DMS114 treated with DMSO at 0.1 percent for 48 hours (cell line): ENCODE results near the gene EXOC3.
"Not testable (repeated sequence)": the region's sequence is repeated elsewhere in the genome, so short reads cannot be mapped to it uniquely, and the experiment has no call there.

Experiments
- DNase-seq: peaks from one replicate; lab custom pipeline; 2025; ENCODE audit not compliant: unreplicated experiment; lab: John Stamatoyannopoulos, UW

Gene EXOC3

DNA sequence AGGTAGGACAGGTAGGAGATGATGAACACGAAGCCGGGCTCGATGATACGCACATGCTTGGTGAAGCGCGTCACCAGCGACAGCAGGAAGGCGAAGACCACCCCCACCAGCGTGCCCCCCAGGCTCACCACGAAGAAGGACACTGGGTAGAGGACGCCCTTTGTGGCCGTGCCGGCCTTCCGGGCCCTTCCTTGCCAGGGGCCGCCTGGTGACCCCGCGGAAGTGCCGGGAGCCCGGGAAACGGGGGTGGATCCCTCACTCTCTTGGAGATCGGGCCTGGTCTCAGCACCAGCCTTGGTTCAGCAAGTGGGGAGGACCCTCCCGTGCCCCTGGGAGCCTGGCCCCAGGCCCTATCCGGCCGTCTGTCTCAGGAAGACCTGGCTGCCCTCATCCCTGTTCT, 41.6 kb downstream of the EXOC3 start:
- no peak for DNase-seq

DNA sequence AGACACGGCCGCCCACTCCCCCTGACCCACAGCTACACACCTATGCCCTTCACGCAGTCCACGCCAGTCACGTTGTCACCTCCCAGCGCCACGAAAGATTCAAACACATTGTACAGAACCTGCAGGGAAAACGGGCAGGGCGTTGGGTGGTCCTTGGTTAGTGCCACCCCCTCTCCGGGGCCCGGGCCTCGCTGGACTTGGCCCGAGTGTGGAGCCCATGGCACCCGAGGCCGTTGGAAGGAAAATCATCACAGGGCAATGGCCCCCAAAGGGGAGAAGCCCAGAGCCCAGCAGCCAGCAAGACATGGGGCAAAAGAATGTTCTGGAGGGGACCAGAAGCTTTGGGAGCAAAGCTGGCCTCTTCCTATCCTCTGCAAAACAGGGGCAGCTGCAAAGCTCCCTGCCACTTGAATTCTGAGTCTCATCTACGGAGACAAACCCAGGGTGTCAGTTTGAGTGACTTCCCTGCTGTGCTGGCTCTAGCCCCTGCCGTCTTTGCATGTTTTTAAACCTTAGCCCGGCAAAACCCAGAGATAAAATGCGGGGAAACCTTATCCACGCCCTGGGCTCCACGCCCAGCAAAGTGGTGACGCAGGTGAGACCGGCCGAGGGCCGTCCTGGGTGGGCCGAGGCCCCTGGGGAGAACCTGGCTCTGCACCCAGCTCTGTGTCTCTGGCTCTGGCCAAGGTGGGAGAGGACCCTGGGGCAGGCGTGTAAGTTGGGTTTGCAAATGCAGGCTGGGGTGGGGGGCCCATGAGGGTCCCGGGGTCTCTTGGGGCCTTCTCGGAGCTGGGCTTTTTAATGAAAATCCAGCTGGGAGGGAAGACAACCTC, 42.4 kb downstream of the EXOC3 start:
- no peak for DNase-seq

DNA sequence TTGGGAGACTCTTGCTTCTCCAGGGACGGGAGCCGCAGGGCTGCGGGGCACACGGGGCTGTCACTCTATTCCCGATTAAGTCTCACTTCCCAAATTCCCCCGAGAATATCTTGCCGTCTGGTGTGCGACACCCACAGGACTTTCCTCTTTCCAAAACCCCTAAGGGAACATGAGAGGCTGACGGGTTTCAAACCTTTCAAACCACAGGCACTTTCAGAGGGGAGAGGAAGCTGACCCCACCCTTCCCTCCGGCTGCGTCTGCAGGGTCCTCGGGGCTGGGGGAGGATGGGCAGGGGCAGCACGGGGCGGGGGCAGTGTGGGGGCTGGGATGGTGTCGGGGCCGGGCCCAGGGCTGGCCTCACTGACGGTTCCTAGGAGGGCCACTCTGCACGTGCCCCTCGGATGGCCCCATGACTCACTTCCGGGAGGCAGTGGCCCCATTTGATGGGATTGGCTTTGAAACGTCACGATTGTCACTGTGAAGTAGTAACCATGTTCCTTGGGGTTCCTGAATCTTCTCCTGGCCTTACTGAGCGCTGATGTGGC, 43.0 kb downstream of the EXOC3 start:
- no peak for DNase-seq

DNA sequence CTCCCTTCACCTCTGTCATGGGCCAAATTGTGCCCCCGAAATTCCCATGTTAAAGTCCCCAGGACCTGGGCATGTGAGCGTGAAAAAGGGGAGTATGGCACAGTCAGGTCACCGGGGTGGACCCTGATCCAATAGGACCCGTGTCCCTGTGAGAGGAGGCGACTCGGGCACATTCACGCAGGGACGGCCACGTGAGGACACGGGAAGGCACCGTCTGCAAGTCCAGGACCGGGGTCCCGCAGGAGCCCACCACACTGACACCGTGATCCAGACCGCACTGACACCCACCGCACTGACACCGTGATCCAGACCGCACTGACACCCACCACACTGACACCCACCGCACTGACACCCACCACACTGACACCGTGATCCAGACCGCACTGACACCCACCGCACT, 43.6 kb downstream of the EXOC3 start:
- DNase-seq, result not testable (repeated sequence)

DNA sequence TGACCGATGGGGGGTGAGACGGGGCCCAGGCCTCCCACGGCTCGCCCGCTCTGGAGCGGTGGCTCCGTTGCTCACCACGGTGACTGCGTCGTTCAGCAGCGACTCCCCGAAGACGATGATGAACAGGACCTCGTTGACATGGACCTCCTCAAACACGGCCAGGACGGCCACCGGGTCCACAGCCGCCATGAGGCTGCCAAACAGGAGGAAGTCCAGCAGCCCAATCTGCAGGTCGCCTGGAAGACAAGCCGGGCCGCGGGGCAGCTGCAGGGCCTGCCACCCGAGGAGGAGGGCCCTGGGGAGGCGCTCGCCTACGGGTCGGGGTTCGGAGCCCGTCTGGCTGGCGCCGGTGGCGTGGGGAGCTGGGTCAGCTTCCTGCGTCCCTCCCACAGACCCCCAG, 45.3 kb downstream of the EXOC3 start:
- no peak for DNase-seq

DNA sequence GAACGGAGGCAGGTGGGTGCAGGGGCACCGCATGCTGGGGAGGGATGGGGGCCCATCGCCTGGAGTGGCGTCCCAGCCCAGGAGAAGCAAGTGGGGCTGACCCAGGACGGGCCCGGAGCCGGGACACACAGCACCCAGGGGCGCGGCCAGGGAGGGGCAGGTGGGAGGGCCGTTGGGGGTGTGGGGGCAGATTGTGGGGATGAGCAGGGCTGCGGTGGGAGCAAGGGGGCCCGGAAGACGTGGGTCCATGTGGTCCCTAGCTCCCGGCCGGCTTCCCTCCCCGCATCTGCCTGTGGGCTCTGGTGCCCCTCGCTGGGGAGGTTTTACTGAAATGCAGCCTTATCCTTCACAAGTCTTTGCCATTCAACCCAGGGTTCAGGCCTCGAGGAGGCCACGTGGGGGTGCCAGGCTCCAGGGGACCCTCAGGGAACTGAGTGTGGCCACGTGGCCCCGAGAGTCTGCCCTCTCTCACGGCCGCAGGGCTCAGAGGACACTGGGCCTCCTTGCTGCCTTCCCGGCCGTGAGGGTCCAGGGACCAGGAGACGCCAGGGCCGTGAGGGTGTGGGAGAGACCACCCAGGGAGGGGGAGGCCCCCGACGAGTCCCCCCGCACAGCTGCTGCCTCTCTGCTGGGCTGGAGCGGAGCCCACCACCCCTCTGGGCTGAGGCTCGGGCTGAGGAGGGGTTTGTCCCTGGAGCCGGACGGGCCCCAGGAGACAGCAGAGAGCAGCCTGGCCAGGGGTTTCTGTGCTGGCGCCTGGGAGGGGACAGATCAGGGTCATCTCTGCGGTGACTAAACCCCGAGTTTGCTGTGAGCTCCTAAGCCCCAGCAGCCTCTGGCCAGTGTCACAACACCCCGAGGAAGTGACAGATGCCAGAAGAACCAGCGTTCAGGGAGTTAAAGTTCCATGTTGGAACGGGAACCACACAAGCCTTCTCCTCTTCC, 46.0 kb downstream of the EXOC3 start:
- DNase-seq, result no peak

DNA sequence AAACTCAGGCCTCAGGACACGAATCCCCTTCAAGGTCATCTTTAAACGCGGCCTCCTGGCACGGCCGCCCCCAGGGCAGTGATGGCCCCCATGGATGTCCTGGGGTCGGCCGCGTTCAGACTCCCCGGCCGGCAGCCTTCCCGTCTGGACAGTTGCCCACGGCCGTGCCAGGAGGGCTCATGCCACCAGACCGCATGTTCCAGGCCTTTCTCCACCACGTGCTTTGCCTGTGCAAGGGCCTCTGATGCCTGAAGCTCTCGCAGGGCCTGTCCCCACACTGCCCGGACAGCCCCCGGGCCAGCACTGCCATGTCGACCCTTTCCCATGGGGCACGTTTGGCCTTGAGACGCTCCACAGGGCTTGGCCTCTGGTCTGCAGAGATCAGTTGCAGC, 46.7 kb downstream of the EXOC3 start:
- DNase-seq, result no peak

DNA sequence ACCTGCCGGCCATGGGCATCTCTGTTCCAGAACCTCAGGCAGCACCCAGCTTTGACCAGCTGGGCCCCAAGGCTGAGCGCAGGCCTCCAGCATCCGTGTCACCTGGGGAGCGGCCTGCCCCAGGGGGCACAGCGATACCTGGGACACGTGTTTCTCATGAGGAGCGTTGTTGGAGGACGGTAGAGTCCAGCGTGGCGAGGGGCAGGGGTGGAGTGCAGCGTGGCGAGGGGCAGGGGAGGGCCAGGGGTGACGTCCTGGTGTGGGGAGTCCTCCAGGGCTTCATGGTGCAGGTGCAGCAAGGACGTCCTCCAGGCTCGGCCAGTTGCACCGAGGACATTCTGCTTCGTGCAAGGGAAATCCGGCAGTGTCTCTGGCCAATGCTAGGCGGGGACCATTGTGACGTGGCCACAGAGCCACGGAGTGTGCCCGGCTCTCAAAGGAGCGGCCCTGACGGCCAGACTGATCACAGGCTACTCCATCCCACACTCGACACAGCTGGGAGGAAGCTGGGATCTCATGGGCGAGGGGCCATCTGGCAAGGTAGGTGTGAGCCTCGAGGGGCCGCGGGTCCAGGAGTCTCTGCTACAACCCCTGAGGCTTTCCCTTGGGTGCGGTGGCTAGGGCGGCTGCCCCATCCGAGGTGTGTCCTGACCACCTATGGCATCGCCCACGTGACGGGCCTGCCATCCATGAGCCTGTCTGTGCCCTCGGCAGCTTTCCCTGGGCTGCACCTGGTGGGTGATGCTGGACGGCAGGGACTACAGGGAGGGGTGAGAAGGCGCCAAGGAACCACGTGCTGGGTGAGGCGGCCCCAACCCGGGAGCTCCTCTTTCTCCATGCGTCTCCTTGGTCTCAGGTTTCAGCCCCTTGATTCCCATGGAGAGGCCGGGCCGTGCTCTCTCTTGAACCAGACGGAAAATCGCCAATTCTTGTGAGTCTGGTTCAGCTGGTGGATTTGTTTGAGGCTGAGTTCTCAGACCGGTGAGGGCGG, 47.4 kb downstream of the EXOC3 start:
- DNase-seq, result no peak

DNA sequence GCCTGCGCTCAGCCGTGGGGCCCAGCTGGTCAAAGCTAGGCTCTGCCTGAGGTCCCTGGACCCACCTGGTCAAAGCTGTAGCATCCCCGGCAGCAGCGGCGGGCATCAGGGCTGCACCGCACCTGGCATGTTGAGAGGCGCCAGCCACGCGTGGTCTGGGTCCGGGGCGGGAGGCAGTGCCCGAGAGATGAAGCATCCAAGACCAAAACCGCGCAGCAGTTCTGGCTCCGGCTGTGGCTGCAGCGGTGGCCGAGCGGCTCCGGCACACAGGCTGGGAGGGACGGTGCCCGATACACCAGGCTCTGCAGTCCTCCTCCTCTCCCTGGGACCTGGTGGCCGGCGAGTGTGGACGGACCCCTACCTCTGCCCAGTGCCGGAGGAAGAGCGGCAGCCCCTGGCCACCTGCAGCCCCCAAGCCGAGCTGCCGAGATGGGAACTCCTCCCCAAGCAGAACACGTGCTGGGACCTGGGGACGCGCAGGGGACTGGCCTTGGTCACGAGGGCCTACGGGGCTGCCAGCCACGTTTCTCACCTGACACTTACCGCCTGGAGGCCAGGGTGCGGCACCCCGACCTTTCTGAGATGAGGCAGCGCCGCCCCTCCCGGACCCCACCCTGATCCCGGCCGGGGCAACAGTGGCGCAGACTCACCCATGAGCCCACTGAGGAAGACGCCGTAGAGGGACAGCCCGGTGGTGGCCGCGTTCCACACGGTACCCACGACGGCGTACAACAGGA, 48.3 kb downstream of the EXOC3 start:
- DNase-seq, result no peak

DNA sequence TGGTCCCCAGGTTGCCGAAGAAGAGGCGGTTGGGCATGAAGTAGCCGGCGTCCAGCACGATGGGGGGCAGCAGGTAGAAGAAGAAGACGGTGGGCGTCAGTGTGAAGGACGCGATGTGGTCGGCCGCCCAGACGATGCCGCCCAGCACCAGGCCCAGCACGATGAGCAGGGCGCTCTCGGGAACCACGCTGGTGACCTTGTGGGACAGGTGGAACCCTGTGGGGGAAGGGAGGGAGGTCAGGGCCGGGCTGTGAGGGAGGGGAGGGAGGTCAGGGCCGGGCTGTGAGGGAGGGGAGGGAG, 48.8 kb downstream of the EXOC3 start:
- DNase-seq, result no peak

DNA sequence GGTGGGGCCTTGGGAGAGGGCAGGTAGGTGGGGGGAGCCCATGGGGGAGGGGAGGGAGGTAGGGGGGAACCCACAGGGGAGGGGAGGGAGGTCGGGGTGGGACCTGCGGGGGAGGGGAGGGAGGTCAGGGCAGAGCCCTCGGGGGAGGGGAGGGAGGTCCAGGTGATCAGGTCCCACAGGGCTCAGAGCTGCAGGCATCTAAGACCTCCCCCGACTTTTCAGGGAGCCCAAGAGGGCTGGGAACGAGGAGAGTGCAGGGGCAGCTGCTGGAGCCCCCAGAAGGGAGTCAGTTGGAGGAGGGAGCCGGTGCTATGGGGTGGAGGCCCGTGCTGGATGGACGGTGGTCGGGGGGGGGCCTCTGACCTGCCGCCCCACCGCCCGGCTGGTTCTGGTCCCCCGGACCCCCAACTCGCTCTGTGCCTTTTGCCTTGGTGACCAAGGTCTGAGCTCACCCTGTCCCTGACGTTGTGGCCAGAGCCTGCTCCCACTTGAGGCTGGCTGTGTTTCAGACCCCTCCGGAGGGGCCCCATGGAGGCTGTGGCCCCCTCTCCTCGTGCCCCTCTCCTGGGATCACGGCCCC, 49.4 kb downstream of the EXOC3 start:
- DNase-seq, result no peak

DNA sequence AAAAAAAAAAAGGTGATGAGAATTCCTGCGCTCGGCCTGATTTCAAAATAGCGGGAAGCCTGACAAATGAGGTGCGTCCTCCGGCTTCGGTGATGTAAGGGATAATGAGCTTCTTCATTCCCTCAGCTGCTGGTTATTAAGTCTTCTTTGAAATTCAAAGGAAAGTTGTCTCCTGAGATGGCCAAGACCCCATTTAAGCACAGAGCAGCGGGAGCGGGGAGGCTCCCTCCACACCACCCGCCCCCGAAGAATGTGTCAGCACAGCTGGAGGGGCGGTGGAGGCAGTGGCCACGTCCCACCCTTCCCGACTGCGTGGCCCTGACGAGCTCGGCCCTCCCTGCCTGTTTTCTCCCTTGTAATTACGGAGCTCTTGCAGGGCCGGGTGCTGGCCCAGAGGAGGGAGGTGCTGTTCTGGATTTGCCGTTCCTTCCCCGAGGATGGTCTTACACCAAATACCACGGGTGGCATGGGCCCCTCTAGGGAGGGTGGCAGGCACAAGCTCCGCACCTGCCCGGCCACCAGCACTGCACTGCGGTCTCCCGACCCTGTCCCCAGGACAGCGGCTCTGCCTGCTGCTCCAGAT, 50.2 kb downstream of the EXOC3 start:
- DNase-seq, result no peak

DNA sequence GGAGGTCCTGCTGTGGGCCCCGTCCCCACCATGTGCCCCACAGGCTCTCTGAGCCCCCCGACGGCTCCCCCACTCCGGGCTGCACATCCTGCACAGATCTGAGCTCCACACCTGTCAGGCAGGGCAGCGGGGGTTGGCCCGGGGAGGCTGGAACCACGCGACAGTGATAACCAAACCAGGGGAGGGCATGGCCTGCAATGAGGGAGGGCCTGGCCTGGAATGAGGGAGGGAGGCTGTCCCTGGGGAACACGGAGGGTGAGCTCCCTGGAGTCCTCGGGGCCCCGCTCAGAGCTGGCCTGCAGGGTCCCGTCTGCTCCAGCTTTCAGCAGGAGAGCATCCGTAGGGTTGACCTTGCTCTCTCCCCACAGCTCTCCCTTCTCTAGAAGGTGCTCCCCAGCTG, 50.8 kb downstream of the EXOC3 start:
- DNase-seq, result no peak

DNA sequence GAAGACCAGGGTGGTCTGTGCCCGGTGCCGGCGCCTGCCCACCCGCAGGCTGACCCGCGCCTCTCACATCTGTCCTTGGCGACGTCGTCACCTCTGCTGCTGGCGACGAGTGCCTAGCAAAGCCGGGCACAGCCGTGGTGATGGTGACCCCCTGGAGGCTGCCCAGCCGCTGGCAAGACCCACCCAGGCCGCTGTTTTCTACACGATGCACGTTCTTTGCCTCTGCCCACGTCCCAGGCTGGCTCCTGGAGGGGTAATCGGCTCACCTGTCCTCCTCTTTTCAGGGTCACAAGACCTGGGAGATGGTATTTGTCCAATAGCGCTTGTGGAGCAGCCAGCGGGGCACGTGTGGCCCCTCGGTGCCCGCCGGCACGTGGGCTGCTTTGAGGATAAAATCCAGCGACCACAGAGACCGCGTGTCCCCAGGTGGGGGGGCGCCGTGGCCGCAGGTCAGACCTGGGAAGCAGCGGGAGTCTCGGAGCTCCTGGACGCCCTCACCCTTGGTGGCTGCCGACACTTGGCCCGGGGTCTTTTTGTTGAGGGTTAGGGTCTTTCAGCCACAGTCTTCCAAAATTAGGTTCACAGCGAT, 51.8 kb downstream of the EXOC3 start:
- DNase-seq, result no peak

DNA sequence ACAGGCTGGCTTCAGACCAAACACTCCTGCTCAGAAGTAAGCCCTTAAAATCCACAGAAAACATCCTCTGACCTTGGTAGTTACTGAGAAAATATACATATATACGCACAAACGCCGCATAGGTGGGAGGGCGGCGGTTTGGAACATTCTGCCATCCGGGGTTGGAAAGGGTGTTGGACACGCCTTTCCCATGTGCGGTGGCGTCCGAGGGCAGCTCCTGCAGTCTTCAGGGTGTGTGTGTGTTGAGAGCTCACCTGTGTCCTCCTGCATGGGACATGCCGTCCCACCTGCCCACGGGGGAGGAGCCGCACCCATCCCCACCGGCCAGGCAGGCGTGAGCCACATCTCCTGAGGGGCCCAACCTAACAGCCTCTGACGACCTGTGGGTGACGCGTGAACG, 53.1 kb downstream of the EXOC3 start:
- no peak for DNase-seq

DNA sequence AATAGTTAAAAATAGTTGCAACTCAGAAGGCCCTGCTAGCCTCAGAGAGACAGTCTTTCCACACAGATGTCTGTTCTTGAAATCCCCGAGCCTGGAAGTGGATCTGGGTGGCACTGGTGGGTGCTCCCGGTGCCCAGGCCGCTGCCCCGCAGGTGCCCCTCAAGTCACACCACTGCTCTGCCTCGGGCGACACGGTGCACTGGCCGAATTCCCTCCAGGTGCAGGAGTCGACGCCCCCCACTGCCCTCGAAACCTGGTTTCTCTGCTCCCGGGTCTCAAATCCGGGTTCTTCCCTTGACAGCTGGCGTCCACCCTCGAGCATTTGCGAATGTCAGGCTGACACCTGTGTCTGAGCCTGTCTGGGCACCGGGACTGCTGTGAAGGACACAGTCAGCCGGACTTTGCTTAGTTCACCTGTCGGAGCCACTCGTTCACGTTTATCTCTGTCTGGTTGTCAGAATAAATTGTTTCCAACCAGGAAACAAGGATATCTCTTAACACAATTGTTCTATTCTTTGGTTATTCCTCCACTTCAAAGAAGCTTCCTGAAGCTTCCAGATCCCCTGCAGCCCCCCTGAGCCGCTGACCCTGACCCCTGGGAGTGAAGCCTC, 54.2 kb downstream of the EXOC3 start:
- DNase-seq, result no peak

DNA sequence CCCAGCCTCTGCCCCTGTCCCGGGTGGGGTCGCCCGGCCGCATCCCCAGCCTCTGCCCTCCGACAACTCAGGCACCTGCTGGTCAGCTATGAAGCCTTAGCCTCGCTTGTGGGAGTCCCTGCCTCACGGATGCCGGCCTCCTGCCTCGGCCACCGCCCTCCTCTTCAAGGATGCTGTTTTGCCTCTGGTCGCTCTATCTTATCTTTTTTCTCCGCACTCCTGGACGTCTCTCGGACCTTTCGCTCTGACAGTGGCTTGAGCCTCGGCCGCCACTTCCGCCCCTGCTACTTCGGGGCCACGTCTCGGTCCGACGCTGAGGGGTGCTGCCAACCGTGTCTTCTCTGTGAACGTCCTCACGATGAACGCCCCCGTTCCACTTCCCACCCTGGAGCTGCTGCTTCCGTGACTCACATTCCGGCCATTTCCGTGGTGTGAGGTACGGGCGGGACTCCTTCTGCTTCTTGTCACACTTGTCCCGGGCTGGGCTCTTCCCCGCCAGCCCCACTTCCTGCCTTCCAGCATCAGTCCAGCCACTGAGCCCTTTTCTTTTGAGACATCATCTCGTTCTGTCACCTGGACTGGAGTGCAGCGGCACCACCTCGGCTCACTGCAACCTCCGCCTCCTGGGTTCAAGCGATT, 55.0 kb downstream of the EXOC3 start:
- DNase-seq, result no peak
